Raji (cell line): Measurements from ENCODE around the gene NPTN.

ENCODE experiments used
- POLR2A ChIP-seq: IDR thresholded peaks from 2 replicates; pipeline ENCODE4 v1.6.1; 2011; ENCODE audit warnings: low read depth, low read length, control low read depth; ENCODE audit not compliant: insufficient read depth

Gene NPTN

GRCh38 chr15:73650416-73651126 is 17.4 kb upstream of the NPTN start:
- no peak for TF ChIP-seq POLR2A

- TF ChIP-seq POLR2A = no peak
Observed at GRCh38 chr15:73648014-73648295, 14.8 kb upstream of the NPTN start.

- no peak for TF ChIP-seq POLR2A
Observed at GRCh38 chr15:73647259-73648013, 14.2 kb upstream of the NPTN start.

GRCh38 chr15:73637527-73637926 is 4.3 kb upstream of the NPTN start:
- no peak for TF ChIP-seq POLR2A

GRCh38 chr15:73633991-73634495 is 854 bp upstream of the NPTN start:
- no peak for TF ChIP-seq POLR2A

- no peak for TF ChIP-seq POLR2A
Observed at GRCh38 chr15:73632670-73633058, 525 bp downstream of the NPTN start.

- no peak for TF ChIP-seq POLR2A
Observed at GRCh38 chr15:73631915-73632669, 1.1 kb downstream of the NPTN start.

- no peak for TF ChIP-seq POLR2A
Observed at GRCh38 chr15:73630921-73631362, 2.2 kb downstream of the NPTN start.

- TF ChIP-seq POLR2A = no peak
Observed at GRCh38 chr15:73629798-73630429, 3.3 kb downstream of the NPTN start.

GRCh38 chr15:73628976-73629797 is 4.0 kb downstream of the NPTN start:
- no peak for TF ChIP-seq POLR2A

GRCh38 chr15:73628102-73628501 is 5.1 kb downstream of the NPTN start:
- TF ChIP-seq POLR2A = no peak

- no peak for TF ChIP-seq POLR2A
Observed at GRCh38 chr15:73626072-73626471, 7.1 kb downstream of the NPTN start.

- no peak for TF ChIP-seq POLR2A
Observed at GRCh38 chr15:73624530-73624929, 8.7 kb downstream of the NPTN start.

- TF ChIP-seq POLR2A = no peak
Observed at GRCh38 chr15:73621286-73621826, 11.8 kb downstream of the NPTN start.
